Left renal cortex interstitium (tissue), 4 donors: Measurements from ENCODE around the gene RRP1B. TPM values are rescaled to one million over a fixed set of nuclear protein-coding genes. Genes with fewer than 3 reads are reported as not detected.
A peak's percentile ranks its signal among the peaks of the same experiment; 100 is the strongest.
"Not testable (repeated sequence)": the region's sequence is repeated elsewhere in the genome, so short reads cannot be mapped to it uniquely, and the experiment has no call there.

Experiments used
- DNase-seq, 4 donors: peaks; one replicate each; pipeline ENCODE4 v3.0.0-alpha.2; 2013; ENCODE audit warnings: low read depth in 4 of 4, low spot score in 2 of 4, missing footprints in 1 of 4
- polyA plus RNA-seq, 4 donors: library from polyadenylated mRNA; unstranded; fragments of 120-200 nt; gene quantifications; one replicate each; pipeline ENCODE4 v1.2.1, GENCODE V29; 2013; ENCODE audit not compliant: insufficient read length in 4 of 4

The RRP1B gene
- polyA plus RNA-seq: 10 to 100 TPM; 28.0 to 32.7 (median 30.0) TPM

- peak; percentile 50 to 75 (median 64) for DNase-seq
Observed at GRCh38 chr21:43659136-43660000, at the start of gene RRP1B, which contains the start of gene HSF2BP. Gene RRP1B (plus strand): TSS chr21:43659560. CDS start chr21:43659665, 105 bp downstream. Gene HSF2BP (minus strand): TSS chr21:43659488. CDS start chr21:43658096, 1,392 bp downstream.

GRCh38 chr21:43611598-43612369 lies 47.6 kb upstream of the RRP1B start:
- DNase-seq: peak in 1 of 4 donors; percentile 49

DNA sequence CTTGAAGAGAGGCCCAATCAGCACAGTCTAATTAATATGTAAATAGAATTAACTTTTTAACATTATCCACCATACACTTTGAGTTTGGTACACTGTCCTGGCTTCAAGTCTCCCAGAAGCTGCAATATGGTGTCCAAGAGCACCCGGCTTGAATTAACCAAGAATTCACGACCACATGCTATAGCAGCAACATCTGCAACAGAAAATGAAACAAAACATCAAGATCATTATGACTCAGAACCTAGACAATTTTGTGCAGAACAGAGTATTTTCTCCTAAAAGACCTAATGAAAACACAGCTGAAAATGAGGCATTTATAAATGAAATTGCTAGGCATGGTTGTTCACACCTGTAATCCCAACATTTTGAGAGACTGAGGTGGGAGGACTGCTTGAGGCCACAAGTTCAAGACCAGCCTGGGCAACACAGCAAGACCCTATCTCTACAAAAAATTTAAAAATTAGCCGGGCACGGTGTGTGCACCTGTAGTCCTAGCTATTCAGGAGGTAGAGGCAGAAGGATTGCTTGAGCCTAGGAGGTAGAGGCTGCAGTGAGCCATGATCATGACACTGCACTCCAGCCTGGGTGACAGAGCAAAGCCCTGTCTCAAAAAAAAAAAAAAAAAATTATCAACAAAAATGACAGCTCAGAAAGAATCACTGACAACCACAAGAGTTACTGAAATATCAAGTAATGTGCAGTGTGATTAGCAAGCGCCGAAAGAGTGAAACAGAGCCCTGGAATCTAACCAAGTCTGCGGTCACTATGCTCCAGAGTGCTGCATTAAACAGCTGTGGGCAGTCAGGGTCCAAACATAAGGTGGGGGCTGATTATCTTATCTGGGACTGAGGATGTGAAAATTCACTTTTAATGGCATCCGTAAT lies 45.4 kb upstream of the RRP1B start:
- no peak for DNase-seq

- no peak for DNase-seq
Observed at GRCh38 chr21:43614839-43615238, 44.5 kb upstream of the RRP1B start.

GRCh38 chr21:43616861-43617260 lies 42.5 kb upstream of the RRP1B start:
- not testable (repeated sequence) for DNase-seq

- DNase-seq: no peak
Observed at GRCh38 chr21:43618940-43619339, 40.4 kb upstream of the RRP1B start.

DNA sequence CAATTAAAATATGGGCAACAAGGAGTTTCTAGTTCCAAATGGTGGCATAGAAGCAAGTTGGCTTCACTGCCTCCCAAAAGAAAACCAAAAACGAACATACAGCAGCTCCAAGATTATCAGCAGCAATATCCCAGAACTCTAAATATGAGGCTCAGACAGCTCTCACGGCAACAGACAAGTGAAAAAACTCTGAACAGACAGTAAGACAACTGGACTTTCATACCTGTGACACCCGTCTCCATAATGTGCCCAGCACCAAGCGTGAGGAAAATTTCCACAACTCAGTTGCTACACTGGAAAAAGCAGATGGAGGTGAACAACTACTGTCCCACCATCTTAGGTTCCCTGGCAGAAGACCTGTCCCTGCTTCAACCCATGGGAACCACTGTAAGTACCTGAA lies 40.0 kb upstream of the RRP1B start:
- no peak for DNase-seq

- no peak for DNase-seq
Observed at GRCh38 chr21:43619856-43620255, 39.5 kb upstream of the RRP1B start.

DNA sequence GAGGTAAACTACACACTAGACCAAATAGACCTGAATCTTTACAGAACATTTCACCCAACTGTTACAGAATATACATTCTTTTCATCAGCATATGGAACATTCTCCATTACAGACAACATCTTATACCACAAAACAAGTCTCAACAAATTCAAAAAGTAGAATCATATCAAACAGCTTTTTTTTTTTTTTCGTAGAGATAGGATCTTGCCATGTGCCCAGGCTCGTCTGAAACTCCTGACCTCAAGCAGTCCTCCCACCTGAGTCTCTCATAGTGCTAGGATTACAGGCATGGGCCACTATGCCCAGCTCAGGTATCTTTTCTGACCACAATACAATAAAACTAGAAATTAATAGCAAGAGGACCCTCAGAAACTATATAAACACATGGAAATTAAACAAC lies 36.6 kb upstream of the RRP1B start:
- no peak for DNase-seq

DNA sequence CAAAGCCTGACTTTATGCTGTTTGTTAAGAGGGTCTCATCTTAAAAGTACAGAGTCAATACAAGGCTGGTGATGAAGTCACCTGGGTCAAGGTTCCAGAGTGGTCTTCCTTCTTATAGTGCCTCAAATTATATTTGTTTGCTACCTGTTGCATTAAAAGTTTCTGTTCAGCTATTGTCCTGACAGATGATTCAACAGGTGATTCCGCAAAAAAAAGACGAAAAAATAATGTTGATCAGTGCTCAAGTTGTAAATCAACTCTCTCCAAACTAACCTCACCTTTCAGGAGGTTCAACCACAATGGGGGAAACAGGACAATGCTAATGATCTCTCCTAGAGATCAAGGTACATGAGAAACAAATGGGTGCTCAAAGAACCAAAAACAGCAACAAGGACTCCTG lies 35.8 kb upstream of the RRP1B start:
- no peak for DNase-seq

DNA sequence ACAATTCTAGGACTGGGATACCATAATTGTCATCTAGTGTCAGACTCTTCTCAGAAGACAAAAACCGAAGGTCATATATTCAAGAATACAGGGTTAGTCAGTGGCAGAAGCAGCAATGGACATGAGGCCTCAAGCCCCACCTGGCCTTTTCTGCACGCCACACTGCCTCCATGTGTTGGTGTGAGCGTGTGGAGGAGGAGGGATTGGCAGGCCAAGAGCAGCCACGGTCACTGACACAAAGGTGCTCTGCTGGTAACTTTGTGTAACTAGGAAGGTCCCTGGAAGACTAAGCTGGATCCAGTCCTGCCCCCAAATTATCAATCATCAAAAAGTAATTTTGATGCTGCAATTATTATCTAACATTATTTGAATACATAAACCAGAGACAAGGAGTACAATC lies 35.0 kb upstream of the RRP1B start:
- no peak for DNase-seq

- no peak for DNase-seq
Observed at GRCh38 chr21:43626390-43626789, 33.0 kb upstream of the RRP1B start.

- no peak for DNase-seq
Observed at GRCh38 chr21:43627527-43627926, 31.8 kb upstream of the RRP1B start.

- no peak for DNase-seq
Observed at GRCh38 chr21:43631411-43632107, 27.8 kb upstream of the RRP1B start.

- DNase-seq: no peak
Observed at GRCh38 chr21:43632373-43632905, 26.9 kb upstream of the RRP1B start.

DNA sequence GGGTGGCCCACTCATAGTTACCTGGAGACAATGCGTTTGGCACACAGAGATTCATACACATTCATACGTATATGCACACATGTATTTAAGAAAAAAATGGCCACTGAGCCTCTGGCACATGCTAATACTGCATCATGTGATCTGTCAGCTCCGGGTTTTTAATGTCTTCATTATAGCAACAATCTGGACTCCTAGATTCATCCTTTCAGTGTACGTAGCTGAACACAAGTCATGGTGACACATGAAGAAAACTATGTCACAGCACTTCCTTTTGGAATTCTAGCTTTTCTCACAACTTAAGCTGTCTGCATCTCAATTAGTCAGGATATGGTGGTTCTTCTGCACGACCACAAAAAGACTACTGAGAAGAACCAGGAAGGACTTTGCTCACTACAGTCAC lies 24.7 kb upstream of the RRP1B start:
- DNase-seq: no peak

DNA sequence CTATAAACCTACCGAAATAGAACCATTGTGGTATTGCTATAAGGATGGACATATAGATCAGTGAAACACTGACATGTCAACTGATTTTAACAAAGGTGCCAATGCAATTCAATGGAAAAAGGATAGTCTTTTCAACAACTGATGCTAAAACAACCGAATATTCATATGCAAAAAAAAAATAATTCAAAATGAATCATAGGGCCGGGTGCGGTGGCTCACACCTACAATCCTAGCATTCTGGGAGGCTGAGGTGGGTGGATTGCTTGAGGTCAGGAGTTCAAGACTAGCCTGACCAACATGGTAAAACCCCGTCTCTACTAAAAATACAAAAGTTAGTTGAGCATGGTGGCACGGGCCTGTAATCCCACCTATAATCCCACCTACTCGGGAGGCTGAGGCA lies 23.9 kb upstream of the RRP1B start:
- no peak for DNase-seq

DNA sequence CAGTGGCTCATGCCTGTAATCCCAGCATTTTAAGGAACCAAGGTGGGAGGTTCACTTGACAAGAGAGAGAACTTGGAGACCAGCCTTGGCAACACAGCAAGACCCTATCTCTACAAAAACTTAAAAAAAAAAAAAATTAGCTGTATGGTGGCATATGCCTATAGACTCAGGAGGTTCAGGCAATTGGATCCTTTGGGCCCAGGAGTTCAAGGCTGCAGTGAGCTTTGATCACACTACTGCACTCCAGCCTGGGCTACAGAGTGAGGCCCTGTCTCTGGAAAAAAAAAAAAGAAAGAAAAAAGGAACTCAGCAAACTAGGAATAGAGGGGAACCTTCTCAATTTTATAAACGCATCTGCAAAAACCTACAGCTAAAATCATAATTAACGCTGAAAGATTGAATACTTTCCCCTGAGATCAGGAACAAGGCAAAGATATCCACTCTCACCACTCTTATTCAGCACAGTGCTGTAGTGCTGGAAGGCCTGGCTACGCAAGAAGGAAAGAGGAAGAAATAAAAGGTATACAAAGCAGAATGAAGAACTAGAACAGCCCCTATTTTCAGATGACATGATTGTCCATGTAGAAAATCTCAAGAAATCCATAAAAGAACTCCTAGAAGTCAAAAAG lies 21.7 kb upstream of the RRP1B start:
- no peak for DNase-seq
